Caco-2 (cell line): ENCODE measurements around the gene HIVEP3. TPM values are rescaled to one million over a fixed set of nuclear protein-coding genes. Genes with fewer than 3 reads are reported as not detected.

ENCODE experiments used
- BruUV-seq: library from RNA; stranded (reverse); fragments of 400-500 nt; replicated peaks from 2 replicates; lab custom pipeline; 2021; lab: Mats Ljungman, UMichigan
- CTCF ChIA-PET: fragments of 300-600 bp; sonication (Branson Sonifier 250); formaldehyde crosslinking; loops from one replicate; lab custom pipeline; 2022; ENCODE audit warnings: antibody characterized with exemption; lab: Charles Lee
- POLR2A ChIA-PET: fragments of 300-600 bp; sonication (Branson Sonifier 250); formaldehyde crosslinking; loops from one replicate; lab custom pipeline; 2022; ENCODE audit warnings: antibody characterized with exemption; lab: Charles Lee
- DNase-seq, 2 experiments: peaks; one replicate each; pipeline versions ENCODE4 v3.0.0 to v3.0.0-alpha.2; 2020 to 2022
- H3K27me3 ChIP-seq: replicated peaks from 2 replicates; pipeline ENCODE4 v1.6.0; 2011; ENCODE audit warnings: low read length; ENCODE audit not compliant: control insufficient read depth, insufficient read depth
- H3K36me3 ChIP-seq: 2 replicates; pipeline ENCODE4 v1.5.1; 2011; ENCODE audit warnings: low read length; ENCODE audit not compliant: control insufficient read depth, insufficient read depth
- H3K4me1 ChIP-seq: fragments of 250-450 bp; sonication (Bioruptor Pico); 2 replicates; pipeline ENCODE4 v1.5.1; 2020; ENCODE audit warnings: mild to moderate bottlenecking
- H3K4me3 ChIP-seq: 2 replicates; pipeline ENCODE4 v1.5.1; 2011; ENCODE audit warnings: low read depth, mild to moderate bottlenecking, control low read depth, low read length
- H3K9me3 ChIP-seq: fragments of 250-450 bp; sonication (Bioruptor Pico); 2 replicates; pipeline ENCODE4 v1.5.1; 2020; ENCODE audit warnings: mild to moderate bottlenecking, moderate library complexity
- H3K27ac Mint-ChIP-seq: one replicate; pipeline ENCODE4 v1.8.0; 2022; ENCODE audit warnings: mixed read lengths; ENCODE audit not compliant: unreplicated experiment
- H3K27me3 Mint-ChIP-seq: one replicate; pipeline ENCODE4 v1.8.0; 2022; ENCODE audit warnings: mixed read lengths; ENCODE audit not compliant: insufficient read depth, unreplicated experiment
- H3K36me3 Mint-ChIP-seq: one replicate; pipeline ENCODE4 v1.8.0; 2022; ENCODE audit warnings: mild to moderate bottlenecking, mixed read lengths; ENCODE audit not compliant: insufficient read depth, unreplicated experiment
- H3K4me1 Mint-ChIP-seq: one replicate; pipeline ENCODE4 v1.8.0; 2022; ENCODE audit warnings: low read depth, mixed read lengths; ENCODE audit not compliant: unreplicated experiment
- H3K4me3 Mint-ChIP-seq: one replicate; pipeline ENCODE4 v1.8.0; 2022; ENCODE audit warnings: mild to moderate bottlenecking, moderate library complexity, mixed read lengths; ENCODE audit not compliant: unreplicated experiment
- H3K9me3 Mint-ChIP-seq: one replicate; pipeline ENCODE4 v1.8.0; 2022; ENCODE audit warnings: mixed read lengths; ENCODE audit not compliant: unreplicated experiment
- intact Hi-C: fragments of 100-400 bp; cut with micrococcal nuclease; formaldehyde crosslinking; loops from one replicate; pipeline ENCODE4 v1.10.0; 2022; ENCODE audit not compliant: unreplicated experiment
- total RNA-seq: library from RNA; stranded (reverse); gene quantifications from 2 replicates; pipeline ENCODE4 v1.2.3, GENCODE V29; 2022
- TF ChIP-seq, protein P1 (sequence below), 2 experiments: fragments of 200-600 bp in 1 of 2; IDR thresholded peaks; 1 replicate in 1 of 2; 2 replicates in 1 of 2; pipeline versions ENCODE4 v1.5.1 to v1.8.0; 2011 to 2022; ENCODE audit warnings: antibody characterized with exemption in 1 of 2, control low read depth in 1 of 2, inconsistent platforms in 1 of 2, low read depth in 1 of 2, low read length in 1 of 2, mild to moderate bottlenecking in 1 of 2, moderate library complexity in 1 of 2; ENCODE audit not compliant: insufficient read depth in 1 of 2, severe bottlenecking in 1 of 2, unreplicated experiment in 1 of 2

HIVEP3 gene
- total RNA-seq, 1 experiment from 2014 or later = 0.25 TPM

DNA sequence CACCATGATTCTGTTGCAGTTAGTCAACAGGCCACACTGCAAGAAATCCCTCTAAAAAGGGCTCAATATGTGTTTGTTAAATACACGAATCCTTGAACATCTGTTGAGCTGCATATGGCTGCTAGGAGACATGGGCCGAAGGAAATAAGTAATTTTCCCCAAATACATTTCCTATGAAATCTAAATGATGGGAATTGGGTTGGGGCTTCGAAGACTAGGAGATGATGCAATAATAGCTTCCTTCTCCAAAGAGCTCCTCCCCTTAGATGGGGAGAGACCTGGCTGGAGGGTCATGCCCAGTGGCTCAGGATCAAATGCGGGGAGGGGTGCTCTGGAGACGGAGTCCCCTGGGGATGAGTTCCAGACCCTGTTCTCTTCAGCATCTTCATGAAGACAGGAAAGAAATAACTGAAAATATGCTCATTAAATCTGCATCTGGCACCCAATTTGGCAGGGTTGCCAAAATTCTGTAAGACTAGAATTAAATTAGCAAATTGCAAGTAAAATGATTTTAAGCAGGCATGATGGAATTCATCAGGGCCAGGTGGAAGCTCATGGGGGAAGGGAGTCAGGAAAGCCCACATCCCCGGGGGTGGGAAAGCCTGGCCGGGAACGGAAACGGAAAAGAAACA lies 269.2 kb downstream of the HIVEP3 start:
- no peak overlapping the region for H3K27ac Mint-ChIP-seq
- Histone ChIP-seq H3K27me3 (no peaks in the 10 kb centered on the region), H3K4me1 (no peaks in the 10 kb centered on the region), H3K4me3 (no peak overlapping the region), H3K9me3 (no peaks in the 10 kb centered on the region), H3K36me3 (no peaks in the 10 kb centered on the region)
- peaks cover 6% of the 10 kb centered on the region for H3K36me3 Mint-ChIP-seq
- H3K27me3 Mint-ChIP-seq = peaks cover 3% of the 10 kb centered on the region
- ChIA-PET POLR2A (no interaction called here), CTCF (no interaction called here)
- no peaks in the 10 kb centered on the region for H3K4me1 Mint-ChIP-seq
- H3K4me3 Mint-ChIP-seq = no peak overlapping the region
- intact Hi-C loops = no loop called here
- no TSS peak for BruUV-seq
- H3K9me3 Mint-ChIP-seq = no peaks in the 10 kb centered on the region
- TF ChIP-seq, protein P1, sequence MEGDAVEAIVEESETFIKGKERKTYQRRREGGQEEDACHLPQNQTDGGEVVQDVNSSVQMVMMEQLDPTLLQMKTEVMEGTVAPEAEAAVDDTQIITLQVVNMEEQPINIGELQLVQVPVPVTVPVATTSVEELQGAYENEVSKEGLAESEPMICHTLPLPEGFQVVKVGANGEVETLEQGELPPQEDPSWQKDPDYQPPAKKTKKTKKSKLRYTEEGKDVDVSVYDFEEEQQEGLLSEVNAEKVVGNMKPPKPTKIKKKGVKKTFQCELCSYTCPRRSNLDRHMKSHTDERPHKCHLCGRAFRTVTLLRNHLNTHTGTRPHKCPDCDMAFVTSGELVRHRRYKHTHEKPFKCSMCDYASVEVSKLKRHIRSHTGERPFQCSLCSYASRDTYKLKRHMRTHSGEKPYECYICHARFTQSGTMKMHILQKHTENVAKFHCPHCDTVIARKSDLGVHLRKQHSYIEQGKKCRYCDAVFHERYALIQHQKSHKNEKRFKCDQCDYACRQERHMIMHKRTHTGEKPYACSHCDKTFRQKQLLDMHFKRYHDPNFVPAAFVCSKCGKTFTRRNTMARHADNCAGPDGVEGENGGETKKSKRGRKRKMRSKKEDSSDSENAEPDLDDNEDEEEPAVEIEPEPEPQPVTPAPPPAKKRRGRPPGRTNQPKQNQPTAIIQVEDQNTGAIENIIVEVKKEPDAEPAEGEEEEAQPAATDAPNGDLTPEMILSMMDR (IDR thresholded peaks at IDR 0.05; ENCODE audit: insufficient read depth in 1 of 2, low read depth in 1 of 2, low read length in 1 of 2, severe bottlenecking in 1 of 2, unreplicated experiment in 1 of 2) = no peak
- DNase-seq = no peak

DNA sequence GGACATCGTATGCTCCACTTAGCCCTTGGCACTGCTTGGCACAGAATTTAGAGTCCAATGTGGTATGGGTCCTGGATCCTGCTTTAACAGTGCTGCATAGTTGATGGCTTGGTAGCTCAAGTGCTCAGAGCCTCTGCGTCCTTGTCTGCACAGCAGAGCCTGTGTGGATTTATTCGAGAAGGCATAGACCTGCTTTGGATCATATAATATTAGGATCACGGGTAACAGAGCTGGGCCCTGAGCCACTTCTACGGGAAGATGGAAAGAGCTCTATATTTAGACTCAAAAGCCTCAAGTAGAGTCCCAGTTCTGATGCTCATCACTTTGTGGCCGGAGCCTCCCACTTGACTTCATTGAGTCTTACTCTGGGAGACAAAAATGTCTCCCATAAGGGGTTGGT lies 269.9 kb downstream of the HIVEP3 start:
- Histone ChIP-seq H3K9me3 (no peaks in the 10 kb centered on the region), H3K4me1 (no peaks in the 10 kb centered on the region), H3K36me3 (no peaks in the 10 kb centered on the region), H3K27me3 (no peaks in the 10 kb centered on the region), H3K4me3 (no peak overlapping the region)
- Mint-ChIP-seq H3K27ac (no peak overlapping the region), H3K4me3 (no peak overlapping the region), H3K4me1 (no peaks in the 10 kb centered on the region), H3K27me3 (peaks cover 3% of the 10 kb centered on the region), H3K36me3 (peaks cover 6% of the 10 kb centered on the region), H3K9me3 (no peaks in the 10 kb centered on the region)
- no TSS peak for BruUV-seq
- POLR2A ChIA-PET = no interaction called here
- TF ChIP-seq, protein P1 (IDR thresholded peaks at IDR 0.05; ENCODE audit: insufficient read depth in 1 of 2, low read depth in 1 of 2, low read length in 1 of 2, severe bottlenecking in 1 of 2, unreplicated experiment in 1 of 2) = no peak
- DNase-seq = no peak
- CTCF ChIA-PET = no interaction called here
- intact Hi-C loops = no loop called here

DNA sequence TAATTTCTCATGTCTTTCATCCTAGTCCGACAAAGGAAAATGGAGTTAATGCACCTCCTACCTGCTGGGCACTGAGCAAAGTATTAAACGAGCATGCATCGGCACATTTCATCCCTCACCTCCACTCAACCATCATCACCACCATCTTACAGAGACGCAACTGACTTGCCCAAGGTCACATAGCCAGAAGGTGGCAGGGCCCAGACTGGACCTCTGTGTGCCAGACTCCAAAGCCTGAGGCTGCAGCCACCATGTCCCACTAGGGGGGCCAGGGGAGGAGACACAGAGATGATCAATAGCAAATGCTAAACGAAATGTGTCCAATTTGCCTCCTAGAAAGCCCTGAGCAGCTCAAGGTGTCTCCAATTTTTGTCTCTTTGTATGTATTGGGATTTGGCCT lies 270.5 kb downstream of the HIVEP3 start:
- CTCF ChIA-PET = no interaction called here
- no TSS peak for BruUV-seq
- Mint-ChIP-seq H3K27me3 (peaks cover 3% of the 10 kb centered on the region), H3K4me3 (no peak overlapping the region), H3K36me3 (peaks cover 6% of the 10 kb centered on the region), H3K27ac (no peak overlapping the region), H3K9me3 (no peaks in the 10 kb centered on the region), H3K4me1 (no peaks in the 10 kb centered on the region)
- TF ChIP-seq, protein P1 (IDR thresholded peaks at IDR 0.05; ENCODE audit: insufficient read depth in 1 of 2, low read depth in 1 of 2, low read length in 1 of 2, severe bottlenecking in 1 of 2, unreplicated experiment in 1 of 2) = no peak
- Histone ChIP-seq H3K9me3 (no peaks in the 10 kb centered on the region), H3K4me3 (no peak overlapping the region), H3K36me3 (no peaks in the 10 kb centered on the region), H3K27me3 (no peaks in the 10 kb centered on the region), H3K4me1 (no peaks in the 10 kb centered on the region)
- POLR2A ChIA-PET = no interaction called here
- intact Hi-C loops = no loop called here
- DNase-seq = no peak
